COLO829 (cell line): Measurements from ENCODE around the gene PTPRJ.
A peak's percentile ranks its signal among the peaks of the same experiment; 100 is the strongest.

ENCODE experiments used
- DNase-seq: peaks from one replicate; pipeline ENCODE4 v3.0.0; 2012; ENCODE audit warnings: low spot score

Gene PTPRJ

GRCh38 chr11:48094643-48095339 is 114.4 kb downstream of the PTPRJ start:
- peak; percentile 88 for DNase-seq

DNA sequence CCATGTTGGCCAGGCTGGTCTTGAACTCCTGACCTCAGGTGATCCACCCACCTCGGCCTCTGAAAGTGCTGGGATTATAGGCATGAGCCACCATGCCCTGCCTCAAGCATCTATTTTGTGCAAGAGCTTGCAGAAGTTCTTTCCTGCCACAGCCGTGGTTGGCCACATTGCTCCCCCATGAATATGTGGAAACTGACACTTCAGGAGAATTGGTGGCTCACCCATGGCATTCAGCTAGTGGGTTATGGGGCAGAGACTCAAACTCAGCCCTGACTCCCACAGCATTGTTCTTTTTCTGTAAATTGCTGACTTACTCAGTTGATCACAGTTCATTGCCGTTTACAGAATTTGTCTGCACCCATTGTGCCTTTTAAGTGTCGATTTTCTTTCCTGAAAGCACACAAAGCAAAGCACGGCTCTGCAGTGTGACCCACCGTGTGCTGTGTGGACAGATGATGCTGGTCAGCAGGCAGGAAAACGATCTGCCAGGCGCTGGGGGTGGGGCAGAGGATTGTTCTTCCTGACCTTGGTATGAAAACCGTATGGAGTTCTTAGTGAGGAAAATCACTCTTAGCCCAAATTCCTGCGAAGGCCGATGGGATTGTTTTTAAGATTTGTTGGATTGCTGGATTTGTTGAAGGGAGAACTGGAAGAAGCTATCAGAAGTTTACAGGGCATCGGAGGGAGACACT is 115.6 kb downstream of the PTPRJ start:
- no peak for DNase-seq

DNA sequence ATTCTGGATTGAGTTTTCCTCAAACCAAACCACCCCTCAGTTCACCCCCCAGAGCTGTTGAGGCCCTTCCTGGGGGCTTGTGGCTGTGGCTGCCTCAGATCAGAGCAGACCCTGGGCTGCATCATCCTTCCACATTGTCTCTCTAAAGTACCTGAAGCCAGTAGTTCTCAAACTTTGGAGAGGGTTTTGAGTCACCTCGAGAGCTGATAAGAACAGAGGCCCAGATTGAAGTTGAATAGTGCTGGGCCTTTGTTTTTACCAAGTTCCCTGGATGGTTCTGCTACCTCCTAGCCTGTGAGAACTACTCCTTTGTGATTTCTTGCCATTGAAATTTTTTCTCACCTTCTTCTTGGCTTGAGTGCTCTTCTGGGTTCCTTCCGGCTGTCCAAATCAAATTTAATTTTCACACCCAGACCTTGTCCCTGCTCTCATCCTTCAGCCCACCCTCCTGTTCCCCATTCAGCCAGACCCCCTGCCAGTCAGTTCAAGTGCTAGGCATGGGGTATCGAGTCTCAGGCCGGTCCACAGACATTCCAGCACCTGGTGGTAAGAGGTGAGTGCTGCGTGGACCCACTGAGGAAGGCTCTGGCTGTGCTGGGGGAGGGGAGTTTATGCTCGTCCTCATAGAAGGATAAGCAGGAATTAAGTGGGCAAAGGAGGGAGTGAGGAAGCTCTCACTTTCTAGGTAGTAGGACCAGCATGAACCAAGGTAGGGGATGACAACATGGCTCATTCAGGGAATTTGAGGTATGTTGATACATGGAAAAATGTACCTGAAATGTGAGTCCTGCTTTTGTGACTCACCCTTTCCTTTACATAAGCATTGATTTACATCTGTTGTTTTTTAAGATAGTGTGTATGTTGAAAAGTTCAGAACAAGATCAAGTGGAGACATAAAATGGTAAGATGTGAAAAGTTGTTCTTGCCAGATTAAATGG is 116.5 kb downstream of the PTPRJ start:
- no peak for DNase-seq

DNA sequence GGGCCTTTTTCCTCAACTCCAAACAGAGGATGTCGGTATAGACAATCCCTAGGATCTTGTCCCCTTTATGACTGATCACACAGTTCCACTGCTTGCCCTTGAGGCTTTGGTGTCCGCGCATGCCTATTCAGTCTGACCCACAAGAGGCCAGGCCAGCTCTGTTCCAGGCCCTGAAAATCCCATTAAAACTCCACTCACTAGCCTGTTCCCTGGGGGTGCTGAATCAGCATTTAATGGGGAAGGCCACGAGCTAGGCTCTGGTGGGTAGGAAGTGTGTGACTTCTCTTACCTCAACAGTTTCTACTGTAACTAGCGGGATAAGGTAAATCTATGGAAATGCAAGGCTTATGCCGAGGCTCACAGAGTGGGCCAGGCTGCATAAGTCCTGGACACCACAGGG is 117.7 kb downstream of the PTPRJ start:
- DNase-seq: no peak

DNA sequence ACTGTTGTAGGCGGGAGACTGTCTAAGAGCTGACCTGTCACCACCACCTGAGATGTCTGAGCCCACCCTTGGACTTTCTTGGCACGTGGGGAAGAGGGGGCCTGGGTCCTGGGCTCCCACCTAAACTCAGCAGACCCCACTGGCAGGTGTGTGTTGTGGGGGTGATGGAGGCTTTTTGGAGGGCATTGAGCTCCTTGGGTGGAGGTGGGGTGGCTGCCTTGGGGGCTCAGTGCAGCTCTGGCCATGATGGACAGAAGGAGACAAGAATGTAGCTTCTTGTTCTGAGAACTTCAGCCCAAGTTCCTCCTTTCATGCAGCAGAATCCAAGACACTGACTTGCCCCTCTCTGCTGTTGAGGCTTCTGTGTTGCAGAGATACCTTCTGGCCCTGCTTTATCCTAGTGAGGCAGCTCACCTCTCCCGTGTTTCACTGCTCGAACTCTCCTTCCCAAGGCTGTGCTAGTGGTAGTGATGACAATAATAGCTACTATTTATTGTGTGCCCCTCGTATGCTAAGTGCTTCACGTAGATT is 119.6 kb downstream of the PTPRJ start:
- no peak for DNase-seq

DNA sequence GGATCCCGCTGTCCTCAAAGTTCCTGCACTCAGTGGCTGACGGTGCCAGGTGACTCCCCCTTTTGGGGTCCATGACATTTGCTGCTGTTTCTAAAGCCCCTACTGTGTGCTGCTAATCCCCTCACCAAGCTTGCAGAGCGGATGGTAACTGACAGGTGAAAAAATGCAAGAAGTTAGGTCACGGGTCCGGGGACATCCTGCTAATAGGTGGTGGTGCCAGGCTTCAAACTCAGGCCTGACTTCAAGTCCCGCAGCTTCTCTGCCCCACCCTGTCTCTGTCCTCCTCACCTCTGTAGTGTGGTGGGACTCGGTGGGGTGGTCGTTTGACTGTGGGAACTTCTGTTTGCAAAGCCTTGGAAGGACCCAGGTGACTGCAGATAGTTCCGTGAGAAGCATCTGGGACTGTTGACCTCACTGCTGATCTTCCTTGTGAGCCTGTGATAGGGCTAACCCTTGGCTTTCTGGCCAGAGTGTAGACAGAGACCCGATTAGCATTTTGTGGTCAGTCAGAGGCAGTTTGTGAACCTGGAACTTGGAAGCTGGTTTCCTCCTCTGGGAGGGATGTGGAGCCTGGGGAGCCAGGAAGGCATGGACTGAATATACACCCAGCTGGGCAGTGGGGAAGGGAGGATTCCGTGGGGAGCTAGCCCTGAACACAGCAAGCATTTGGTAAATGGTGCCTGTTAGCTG is 120.8 kb downstream of the PTPRJ start:
- DNase-seq: no peak

GRCh38 chr11:48101958-48102357 is 121.6 kb downstream of the PTPRJ start:
- no peak for DNase-seq

GRCh38 chr11:48103621-48104567 is 123.5 kb downstream of the PTPRJ start:
- peak; percentile 88 for DNase-seq

GRCh38 chr11:48104568-48104924 is 124.2 kb downstream of the PTPRJ start:
- no peak for DNase-seq

DNA sequence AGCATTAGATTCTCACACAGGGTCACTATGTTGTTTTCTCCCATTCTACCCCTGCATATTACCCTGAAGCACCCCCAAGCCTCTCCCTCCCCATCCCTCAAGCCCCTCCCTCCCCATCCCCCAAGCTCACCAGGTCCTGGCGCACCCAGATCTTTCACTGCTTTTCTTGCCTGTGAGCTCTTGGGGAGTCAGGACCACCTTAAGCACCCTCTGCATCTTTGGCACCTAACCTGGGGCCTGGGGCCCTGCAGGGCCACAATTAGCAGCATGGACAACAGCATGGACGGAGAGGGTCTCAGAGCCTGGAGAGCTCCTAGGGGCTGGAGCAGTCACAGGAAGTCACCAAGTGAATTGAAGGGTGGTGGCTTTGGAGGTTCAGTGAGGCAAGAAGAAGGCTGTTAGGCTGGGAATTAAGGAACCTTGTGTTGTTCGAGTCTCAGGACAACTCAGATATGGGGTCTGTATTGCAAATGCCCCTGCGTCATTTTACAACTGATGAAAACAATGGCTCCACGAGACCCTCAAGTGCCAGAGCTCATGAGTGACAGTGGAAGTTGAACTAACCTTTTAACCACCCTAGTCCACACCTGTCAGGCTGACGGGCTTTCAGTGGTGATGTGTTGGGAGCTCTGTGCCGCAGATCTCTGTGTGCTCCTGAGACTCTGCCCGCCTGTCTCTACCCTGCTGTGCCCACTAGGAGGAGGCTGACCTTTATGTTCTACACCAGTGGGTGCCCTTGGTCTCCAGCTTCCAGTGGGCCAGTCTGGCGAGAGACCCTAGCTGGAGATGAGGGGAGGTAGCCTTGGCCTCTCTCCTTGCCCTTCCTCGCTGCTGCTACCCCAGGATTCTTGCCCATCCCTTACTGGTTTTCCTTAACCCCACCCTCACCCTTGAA is 125.0 kb downstream of the PTPRJ start:
- no peak for DNase-seq

DNA sequence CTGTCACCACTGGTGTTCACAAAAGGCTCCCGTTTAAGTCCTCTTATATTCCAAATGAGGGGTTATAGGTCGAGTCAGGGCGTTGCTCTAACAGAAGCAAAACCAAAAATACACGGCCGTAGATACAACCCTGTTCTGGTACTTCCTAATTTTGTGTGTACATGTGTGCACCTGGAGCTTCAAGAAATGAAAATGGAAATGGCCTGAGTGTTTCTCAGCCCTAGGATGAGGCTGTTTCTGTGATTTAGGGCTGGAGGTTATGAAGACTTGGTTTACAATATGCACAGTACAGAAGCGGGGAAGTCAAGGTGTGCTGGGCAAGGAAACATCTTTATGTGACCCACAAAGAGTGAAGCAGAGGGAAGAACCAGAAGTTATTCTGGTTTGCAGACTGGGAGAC is 125.8 kb downstream of the PTPRJ start:
- DNase-seq: no peak

DNA sequence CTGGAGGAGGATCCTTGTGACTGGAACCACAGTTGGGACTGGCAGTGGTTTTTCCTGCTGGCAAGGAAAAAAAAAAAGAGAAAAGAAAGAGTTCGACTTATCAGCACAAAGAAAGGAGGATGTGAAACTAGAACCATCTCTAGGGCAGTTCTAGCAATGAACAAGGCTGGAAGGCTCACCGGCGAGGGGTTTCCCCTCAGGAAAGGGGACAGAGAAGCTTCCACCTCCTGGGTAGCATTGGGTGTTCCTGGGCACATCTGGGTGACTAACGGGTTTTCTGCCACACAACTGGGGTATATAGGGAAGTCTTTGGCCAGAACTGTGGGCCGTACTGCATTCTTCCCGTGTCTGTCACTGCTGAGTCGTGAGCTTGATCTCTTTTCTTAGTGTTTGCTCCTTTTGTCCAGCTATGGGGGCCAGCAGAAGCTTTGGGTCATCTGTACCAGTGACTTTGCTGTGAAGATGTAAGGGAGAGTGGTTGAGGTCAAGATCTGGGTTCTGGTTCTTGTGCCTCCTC is 126.9 kb downstream of the PTPRJ start:
- no peak for DNase-seq

DNA sequence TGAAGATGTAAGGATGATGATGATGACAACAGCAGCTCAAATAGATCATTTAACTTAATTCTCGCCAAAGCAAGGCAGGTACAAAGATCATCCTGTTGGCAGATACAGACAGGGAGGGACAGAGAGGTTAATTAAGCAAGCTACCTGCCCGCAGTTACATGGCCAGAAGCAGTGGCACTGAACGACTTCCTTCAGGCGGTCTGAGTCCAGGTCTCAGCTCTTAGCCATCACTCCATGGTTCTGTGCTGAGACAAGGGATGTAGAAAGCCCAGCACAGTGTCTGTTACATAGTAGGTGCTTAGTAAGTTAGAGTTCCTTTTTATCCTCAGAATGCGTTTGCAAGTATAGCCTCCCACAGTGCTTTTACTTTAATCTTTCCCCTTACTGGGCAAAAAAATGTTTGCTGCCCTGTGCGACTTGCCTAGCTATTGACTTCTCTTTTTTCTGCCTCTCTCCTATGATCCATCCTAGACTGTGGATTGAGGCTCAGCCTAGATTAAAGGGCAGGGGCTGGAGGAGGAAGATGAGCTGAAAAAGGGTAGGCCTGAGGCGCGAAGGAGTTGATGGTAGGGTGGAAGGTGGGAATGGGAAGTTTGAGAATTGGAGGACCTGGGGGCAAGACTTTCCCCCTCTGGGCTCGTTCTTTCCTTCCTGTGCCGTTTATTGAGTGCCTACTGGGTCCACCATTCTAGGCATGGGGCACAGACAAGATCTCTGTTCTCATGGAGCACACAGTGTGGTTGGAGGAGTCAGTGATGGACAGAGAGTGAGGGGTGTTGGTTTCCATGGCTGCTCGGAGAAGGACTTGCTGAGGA is 128.1 kb downstream of the PTPRJ start:
- DNase-seq: no peak

- DNase-seq: peak; percentile 75
Measured at GRCh38 chr11:48109046-48109666, 128.8 kb downstream of the PTPRJ start.

- no peak for DNase-seq
Measured at GRCh38 chr11:48110509-48110766, 130.1 kb downstream of the PTPRJ start.

- no peak for DNase-seq
Measured at GRCh38 chr11:48111891-48112290, 131.5 kb downstream of the PTPRJ start.

- no peak for DNase-seq
Measured at GRCh38 chr11:48114740-48115139, 134.4 kb downstream of the PTPRJ start.

DNA sequence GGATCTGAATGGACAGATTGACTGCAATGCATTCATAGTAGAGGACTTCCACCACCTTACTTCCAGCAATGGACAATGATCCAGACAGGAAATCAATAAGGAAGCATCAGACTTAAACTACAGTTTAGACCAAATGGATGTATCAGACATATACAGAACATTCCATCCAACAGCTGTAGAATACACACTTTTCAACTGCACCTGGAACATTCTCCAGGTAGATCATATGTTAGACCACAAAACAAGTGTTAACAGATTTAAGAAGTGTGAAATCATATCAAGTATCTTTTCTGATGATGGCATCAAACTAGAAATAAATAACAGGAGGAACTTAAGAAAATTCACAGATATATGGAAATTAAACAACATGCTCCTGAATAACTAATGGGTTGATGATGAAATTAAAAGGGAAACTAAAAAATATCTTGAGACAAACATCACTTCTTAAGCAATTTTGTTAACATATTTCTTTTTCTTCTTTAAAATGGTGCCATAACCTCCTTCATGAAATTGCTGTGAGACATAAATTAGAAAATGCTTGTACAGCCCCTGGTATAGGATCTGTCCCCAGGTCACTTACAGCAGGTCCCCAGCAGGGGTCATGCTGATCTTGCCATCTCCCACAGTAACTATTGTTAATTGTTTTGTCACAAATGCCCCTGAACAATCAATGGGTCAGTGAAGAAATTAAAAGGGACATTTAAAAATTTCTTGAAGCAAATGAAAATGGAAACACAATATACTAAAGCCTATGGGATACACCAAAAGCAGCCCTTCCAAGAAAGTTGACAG is 136.3 kb downstream of the PTPRJ start:
- no peak for DNase-seq
